Measurements from ENCODE around the gene FBLN2.

Gene FBLN2

DNA sequence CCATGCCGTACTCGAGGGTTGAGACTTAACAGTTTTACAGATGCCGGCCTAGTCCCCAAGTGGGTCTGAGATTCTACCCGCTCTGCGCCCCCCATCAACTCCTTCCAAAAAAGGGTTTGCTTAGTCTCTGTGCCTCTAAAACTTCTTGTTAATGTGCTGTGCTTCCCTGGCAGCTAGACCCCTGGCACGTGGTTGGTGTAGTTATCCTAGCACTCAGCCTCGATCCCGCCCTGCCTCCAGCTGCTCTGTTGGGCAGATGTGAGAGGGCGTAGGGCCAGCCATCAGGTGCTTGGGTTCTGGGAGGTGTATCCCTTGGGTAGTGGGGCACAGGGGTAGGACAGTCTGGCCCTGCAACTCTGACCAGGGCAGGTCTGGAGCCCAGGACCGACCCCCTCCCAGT is 79.5 kb downstream of the FBLN2 start:
- no peak for DNase-seq

DNA sequence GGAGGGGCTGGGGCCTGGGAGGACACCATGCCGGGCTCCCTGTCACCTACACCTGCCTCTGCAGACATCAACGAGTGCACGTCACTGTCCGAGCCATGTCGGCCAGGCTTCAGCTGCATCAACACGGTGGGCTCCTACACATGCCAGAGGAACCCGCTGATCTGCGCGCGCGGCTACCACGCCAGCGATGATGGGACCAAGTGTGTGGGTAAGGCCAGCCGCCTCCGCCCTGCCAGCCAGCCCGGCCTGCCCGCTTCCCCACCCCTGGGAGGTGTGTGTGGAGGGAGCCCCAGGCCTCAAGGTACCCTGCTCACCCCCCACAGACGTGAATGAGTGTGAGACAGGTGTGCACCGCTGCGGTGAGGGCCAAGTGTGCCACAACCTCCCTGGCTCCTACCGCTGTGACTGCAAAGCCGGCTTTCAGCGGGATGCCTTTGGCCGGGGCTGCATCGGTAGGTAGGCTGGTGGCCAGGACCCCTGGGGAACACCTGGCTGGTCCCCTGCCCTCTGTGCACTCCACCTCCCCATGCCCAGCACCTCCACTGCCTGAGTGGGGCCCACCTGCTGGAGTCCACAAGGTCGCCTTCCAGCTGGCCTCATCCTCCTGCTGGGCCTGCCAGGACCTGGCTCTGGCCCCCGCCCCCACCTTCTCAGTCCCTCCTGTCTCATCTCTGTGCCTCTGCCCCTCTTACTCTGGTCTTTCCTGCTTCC is 80.1 kb downstream of the FBLN2 start:
- no peak for DNase-seq

- no peak for DNase-seq
Observed at GRCh38 chr3:13629644-13630043, 80.7 kb downstream of the FBLN2 start.

GRCh38 chr3:13631256-13631655 is 82.3 kb downstream of the FBLN2 start:
- no peak for DNase-seq

DNA sequence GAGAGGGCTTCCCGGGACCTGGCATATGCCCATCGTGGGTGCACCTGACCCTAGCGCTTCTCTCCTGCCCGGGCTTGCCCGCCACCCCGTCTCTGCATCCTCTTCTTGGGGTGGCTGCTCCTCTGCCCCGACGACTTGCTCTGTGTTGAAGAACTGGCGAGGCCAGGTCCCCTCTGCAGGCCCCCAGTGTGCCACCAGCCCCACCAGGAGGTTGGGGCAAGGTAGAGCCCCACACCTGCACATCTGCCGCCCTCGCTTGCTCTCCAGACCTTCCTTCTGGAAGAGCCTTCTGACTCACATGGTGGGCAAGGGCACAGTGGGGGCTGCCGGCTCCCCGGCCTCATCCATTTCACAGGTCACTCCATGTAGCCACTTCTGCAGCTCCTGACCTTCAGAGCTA is 84.3 kb downstream of the FBLN2 start:
- DNase-seq = no peak

DNA sequence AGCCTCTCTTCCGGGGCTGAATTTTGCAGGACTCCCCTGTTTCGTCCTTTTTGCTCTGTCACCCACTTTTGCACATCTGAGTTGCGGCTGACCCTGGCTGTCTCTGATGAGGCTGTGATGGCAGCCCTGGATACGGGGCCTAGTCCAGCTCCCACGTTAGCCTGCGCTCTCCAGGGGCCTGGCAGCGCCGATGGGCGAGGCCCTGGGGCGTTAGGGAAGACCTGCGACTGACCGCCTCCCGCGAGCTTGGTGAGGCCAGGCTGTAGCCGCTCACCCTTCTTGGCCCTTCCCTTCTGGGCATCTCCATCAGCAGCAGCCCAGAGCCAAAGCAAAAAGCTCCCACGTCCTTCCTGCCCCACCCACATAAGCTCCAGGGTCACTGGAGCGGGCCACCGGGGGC is 85.2 kb downstream of the FBLN2 start:
- no peak for DNase-seq

DNA sequence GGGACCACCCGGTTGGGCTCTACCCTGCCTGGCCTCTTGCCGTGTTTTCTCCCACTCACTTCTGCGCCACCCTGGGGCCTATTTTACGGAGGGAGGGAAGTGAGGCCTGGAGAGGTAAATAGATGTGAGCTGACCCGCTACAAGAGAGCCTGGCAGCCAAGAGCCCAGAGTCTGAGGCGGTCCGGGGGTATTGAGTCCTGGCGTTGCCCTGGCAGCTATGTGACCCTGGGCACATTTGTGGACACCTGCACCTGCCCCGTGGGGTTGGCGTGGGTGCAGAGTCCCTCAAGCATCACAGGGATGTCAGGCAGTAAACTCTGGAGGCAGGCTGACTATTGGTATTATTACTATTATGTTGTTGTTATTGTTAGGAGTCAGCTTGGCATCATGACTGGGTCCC is 85.7 kb downstream of the FBLN2 start:
- no peak for DNase-seq

DNA sequence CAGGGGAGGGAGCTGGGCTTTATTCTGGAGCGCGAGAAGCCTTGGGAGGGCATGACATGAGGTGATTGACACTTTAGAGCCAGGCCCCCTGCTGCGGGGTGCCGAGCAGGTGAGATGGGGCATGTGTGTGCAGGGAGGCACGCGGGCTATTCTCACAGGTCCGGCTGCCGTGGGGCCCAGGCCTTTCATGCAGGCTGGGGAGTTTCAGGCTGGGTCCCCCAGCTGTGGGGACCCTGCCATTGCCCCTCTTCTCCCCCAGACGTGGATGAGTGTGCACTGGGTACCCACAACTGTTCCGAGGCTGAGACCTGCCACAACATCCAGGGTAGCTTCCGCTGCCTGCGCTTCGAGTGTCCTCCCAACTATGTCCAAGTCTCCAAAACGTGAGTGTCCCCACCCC is 87.3 kb downstream of the FBLN2 start:
- no peak for DNase-seq

DNA sequence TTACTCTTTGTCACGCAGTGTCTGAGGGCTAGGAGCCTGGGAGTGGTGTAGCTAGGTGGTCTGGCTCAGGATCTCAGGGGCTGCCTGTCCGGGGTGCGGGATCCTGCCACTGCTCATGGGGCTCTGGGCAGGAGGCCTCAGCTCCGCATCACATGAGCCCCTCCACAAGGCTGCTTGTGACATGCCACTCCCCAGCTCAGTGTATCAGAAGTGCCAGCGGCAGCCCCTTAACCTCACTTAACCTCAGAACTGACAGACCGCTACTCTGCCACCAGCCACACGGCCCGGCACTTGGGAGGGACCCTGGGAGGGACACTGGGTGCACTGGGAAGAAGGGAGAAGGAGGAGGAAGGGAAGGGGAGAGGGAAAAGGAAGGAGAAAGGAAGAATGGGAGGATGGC is 87.9 kb downstream of the FBLN2 start:
- no peak for DNase-seq

DNA sequence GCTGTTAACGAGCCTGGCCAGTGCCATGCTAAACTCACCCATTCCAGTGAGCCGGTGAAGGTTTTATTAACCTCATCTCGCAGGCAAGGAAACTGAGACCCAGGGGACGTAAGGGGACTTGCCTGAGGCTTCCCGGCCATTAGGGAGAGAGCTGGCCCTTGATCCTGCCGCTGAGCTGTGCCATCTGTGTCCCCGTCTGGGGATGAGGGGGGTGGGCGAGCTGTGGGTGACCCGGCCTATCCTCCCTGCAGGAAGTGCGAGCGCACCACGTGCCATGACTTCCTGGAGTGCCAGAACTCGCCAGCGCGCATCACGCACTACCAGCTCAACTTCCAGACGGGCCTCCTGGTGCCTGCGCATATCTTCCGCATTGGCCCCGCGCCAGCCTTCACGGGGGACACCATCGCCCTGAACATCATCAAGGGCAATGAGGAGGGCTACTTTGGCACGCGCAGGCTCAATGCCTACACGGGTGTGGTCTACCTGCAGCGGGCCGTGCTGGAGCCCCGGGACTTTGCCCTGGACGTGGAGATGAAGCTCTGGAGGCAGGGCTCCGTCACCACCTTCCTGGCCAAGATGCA is 88.5 kb downstream of the FBLN2 start:
- DNase-seq = no peak

DNA sequence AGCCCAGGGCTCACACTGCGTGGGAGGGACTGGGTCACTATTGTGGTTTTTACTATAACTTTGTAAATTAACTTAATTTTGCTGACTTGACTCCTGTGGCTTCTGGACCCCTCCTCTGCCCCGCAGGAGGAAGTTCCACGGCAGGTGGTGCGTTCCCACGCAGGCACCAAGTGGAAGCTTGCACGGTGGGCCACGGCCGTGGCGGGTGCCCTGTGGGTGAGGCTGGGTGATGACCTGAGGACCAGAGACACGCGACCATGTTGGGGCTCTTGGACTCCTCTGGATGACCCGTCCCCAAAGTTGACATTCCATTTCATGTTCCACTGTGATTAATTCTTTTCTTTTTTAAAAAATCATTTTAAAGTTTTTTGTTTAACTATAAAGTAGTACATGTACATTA is 89.0 kb downstream of the FBLN2 start:
- no peak for DNase-seq

DNA sequence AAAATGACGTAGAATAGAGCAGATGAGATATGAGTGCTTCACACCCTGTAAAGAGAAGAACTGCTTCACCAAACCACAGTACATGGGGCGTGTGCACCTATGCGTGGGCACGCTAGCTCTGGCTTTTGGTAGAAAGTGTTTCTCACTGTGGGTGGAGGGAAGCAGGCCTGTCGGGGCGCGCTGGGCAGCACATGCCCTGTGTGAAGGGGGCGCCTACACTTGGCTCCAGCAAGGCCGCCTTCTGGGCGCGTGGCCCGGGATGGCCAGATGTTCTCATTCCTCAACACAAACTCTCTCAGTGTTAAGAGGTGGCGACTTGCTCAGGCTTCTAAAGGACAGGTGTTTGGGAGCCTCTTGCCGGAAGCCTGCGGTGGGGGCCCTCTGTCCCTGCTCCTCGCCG is 90.0 kb downstream of the FBLN2 start:
- no peak for DNase-seq

DNA sequence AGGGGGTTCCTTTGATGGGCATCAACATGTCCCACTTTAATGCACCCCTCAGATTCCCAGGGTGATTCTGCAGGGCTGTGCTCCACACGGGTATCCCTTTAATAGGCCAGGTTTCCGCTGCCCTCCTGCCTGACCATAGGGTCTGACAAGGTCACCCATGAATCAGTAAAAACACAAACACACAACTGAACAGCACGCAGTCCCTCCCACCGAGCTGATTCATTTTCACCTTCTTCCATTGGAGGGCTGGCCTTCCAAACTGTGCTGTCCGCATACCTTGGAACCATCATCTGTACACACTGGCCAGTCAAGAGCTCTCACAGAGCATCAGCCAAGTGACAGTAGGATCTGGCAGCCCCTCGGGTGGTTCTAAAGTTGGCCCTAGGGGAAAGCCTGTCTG is 93.7 kb downstream of the FBLN2 start:
- DNase-seq = no peak

- DNase-seq = no peak
Observed at GRCh38 chr3:13644341-13645117, 95.6 kb downstream of the FBLN2 start.

- DNase-seq = no peak
Observed at GRCh38 chr3:13645801-13646637, 97.1 kb downstream of the FBLN2 start.

DNA sequence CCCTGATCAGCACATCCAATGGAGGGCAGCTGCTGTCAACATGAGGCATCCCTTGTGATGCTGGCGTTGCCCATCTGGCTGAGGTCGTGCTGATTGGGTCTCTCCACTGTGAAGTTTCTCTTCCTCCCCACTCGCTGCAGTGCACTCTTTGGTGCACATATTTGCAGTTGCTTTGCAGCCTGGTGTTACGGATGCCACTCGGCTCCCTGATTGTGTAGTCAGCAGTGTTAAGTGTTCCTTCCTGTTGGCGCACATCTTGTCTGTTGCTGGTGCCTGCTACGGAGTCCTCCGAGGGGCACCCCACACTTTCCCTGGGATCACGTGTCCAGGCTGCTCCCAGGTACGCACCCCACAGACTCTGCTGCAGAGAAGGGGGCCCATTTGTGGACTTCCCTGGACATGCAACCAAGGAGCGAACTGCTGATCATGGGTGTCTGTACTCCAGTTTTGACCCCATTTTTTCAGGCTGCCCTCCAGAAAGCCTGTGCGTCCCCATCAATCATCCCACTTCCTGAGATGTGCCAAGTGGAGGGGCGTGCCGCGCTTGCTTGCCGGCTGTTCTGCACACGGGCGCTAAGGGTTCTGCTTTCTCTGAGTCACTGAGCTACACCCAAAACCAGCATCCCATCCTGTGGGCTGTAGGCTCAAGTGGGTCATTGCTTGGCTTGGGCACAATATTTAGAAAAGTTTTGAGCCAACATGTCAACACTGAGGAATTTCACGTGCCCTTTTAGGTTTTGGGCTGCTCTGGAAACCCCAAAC is 98.6 kb downstream of the FBLN2 start:
- DNase-seq = no peak

GRCh38 chr3:13648060-13649001 is 99.4 kb downstream of the FBLN2 start:
- no peak for DNase-seq

- DNase-seq = no peak
Observed at GRCh38 chr3:13650210-13651056, 101.5 kb downstream of the FBLN2 start.

DNA sequence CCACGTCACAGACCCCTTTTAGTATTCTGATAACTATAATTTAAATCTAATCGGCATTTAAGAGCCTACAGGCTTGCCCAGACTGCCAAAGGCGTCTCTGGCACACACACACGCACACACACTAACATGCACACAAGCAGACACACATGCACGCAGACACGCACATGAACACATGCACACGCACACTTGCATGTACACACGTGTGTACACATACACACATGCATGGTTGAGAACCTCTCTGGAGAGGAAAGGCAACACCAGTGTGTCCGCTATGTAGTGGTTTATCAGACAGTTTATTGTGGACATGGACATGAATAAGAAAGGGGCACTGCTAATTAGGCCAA is 102.1 kb downstream of the FBLN2 start:
- no peak for DNase-seq

GRCh38 chr3:13651775-13652428 is 103.0 kb downstream of the FBLN2 start:
- DNase-seq = no peak
